AG09309 (cell line): Measurements from ENCODE around the gene TMEM150B.

ENCODE experiments used
- DNase-seq: peaks from one replicate; pipeline ENCODE4 v3.0.0-alpha.2; 2010; ENCODE audit warnings: low read depth
- H3K4me3 ChIP-seq: 2 replicates; pipeline ENCODE4 v1.5.1; 2011; ENCODE audit warnings: mild to moderate bottlenecking, low read depth, low read length, moderate library complexity; ENCODE audit not compliant: control insufficient read depth
- TF ChIP-seq, protein P1 (sequence below): IDR thresholded peaks from 2 replicates; pipeline ENCODE4 v1.5.1; 2011; ENCODE audit warnings: mild to moderate bottlenecking, low read depth, low read length, inconsistent platforms; ENCODE audit not compliant: insufficient read depth, control insufficient read depth; ENCODE audit errors: missing control alignments

TMEM150B gene

GRCh38 chr19:55348317-55349034, 23.3 kb upstream of the TMEM150B start:
- TF ChIP-seq, protein P1, sequence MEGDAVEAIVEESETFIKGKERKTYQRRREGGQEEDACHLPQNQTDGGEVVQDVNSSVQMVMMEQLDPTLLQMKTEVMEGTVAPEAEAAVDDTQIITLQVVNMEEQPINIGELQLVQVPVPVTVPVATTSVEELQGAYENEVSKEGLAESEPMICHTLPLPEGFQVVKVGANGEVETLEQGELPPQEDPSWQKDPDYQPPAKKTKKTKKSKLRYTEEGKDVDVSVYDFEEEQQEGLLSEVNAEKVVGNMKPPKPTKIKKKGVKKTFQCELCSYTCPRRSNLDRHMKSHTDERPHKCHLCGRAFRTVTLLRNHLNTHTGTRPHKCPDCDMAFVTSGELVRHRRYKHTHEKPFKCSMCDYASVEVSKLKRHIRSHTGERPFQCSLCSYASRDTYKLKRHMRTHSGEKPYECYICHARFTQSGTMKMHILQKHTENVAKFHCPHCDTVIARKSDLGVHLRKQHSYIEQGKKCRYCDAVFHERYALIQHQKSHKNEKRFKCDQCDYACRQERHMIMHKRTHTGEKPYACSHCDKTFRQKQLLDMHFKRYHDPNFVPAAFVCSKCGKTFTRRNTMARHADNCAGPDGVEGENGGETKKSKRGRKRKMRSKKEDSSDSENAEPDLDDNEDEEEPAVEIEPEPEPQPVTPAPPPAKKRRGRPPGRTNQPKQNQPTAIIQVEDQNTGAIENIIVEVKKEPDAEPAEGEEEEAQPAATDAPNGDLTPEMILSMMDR = no peak
- H3K4me3 ChIP-seq = no peak overlapping the region
- no peak for DNase-seq

- DNase-seq = no peak
- TF ChIP-seq, protein P1 = no peak
- H3K4me3 ChIP-seq = no peak overlapping the region
Observed at GRCh38 chr19:55347442-55348009, 22.4 kb upstream of the TMEM150B start.

DNA sequence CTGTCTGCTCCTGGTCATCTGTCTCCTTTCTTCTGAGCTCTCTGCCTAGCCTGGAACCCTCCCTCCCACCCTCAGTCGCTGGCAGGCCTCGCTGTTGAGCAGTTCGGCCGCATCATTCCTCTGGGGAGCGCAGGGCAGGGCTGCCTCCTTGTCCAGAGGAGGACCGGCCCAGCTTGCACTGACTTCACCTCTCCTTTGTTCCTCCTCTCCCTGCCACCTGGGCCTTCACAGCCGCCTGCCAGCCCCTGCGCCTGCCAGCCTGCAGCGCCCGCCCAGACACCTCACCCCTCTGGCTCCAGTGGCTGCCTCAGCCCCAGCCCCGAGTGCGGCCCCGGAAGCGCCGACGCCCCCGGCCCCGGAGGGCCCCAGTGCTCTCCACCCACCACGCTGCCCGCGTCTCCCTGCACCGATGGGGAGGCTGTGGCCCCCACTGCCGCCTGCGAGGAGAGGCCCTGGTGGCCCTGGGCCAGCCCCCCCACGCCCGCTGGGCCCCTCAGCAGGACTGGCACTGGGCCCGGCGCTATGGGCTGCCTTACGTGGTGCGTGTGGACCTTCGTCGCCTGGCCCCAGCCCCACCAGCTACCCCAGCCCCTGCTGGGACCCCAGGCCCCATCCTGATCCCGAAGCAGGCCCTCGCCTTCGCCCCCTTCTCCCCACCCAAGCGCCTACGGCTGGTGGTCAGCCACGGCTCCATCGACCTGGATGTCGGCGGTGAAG, 21.7 kb upstream of the TMEM150B start:
- no peak for DNase-seq

DNA sequence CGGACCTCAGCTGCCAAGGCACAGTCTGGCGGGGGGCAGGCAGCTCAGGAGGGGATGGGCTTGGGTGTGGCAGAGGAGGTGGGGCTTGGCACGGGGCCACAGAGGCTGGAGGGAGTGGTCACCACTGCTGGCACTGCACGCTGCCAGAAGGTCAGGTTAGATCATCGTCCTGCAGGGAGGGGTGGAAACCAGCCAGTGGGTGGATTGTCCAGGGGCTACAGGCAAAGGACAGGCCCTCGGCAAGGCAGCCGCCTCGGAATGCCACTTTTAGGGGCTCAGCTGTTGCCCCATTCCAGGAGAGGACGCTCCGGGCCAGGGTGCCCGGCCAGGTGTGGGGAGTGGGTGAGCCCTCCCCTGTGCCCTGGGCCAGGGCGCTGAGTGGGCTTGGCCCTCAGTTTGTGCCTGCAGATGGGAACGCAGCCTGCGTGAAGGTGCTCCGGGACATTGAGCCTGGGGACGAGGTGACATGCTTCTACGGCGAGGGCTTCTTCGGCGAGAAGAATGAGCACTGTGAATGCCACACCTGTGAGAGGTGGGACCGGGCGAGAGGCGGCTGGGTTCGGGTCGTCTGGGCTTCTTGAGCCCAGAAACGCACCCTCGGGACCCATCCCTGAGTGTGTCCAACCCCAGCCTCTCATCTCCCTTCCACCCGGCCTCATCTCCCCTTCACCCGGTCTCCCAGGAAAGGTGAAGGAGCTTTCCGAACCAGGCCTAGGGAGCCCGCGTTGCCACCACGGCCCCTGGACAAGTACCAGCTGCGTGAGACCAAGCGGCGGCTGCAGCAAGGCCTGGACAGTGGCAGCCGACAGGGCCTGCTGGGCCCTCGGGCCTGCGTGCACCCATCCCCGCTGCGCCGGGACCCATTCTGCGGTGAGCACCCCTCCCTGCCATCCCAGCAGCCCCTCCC, 20.9 kb upstream of the TMEM150B start:
- TF ChIP-seq, protein P1 = no peak
- DNase-seq = no peak
- H3K4me3 ChIP-seq = no peak overlapping the region

More for the DNA sequence above, 21.7 kb upstream of the TMEM150B start:
- TF ChIP-seq, protein P1 = no peak
- no peak overlapping the region for H3K4me3 ChIP-seq

GRCh38 chr19:55345101-55345817, 20.1 kb upstream of the TMEM150B start:
- DNase-seq = no peak
- TF ChIP-seq, protein P1 = no peak
- no peak overlapping the region for H3K4me3 ChIP-seq
